Bronchial epithelial cell (primary cell): Measurements from ENCODE around the gene DTNBP1. TPM values are rescaled to one million over a fixed set of nuclear protein-coding genes. Genes with fewer than 3 reads are reported as not detected.

Experiments used
- DNase-seq: peaks from one replicate; pipeline ENCODE4 v3.0.0-alpha.2; 2010; ENCODE audit warnings: low read depth
- FAIRE-seq: peaks from 2 replicates; lab custom pipeline; 2011; peaks lifted over from hg19 to GRCh38; lab: Jason Lieb, UNC
- H3K27me3 ChIP-seq: 2 replicates; pipeline ENCODE4 v1.5.1; 2011; ENCODE audit warnings: low read length; ENCODE audit not compliant: control insufficient read depth, insufficient read depth
- H3K36me3 ChIP-seq: 2 replicates; pipeline ENCODE4 v1.5.1; 2011; ENCODE audit warnings: low read length; ENCODE audit not compliant: control insufficient read depth, insufficient read depth
- H3K4me3 ChIP-seq: 2 replicates; pipeline ENCODE4 v1.5.1; 2011; ENCODE audit warnings: mild to moderate bottlenecking, low read depth, low read length, control low read depth
- total RNA-seq: library from RNA; depleted of rRNA; stranded (reverse); fragments of >200 nt; gene quantifications from 2 replicates; pipeline ENCODE4 v1.2.1, GENCODE V29; 2014
- TF ChIP-seq, protein P1 (sequence below): IDR thresholded peaks from 2 replicates; pipeline ENCODE4 v1.5.1; 2011; ENCODE audit warnings: mild to moderate bottlenecking, moderate library complexity, low read length, control low read depth, inconsistent platforms; ENCODE audit not compliant: insufficient read depth, severe bottlenecking

DTNBP1 gene
- total RNA-seq, 1 donor from 2014 or later, result 6.3 TPM

DNA sequence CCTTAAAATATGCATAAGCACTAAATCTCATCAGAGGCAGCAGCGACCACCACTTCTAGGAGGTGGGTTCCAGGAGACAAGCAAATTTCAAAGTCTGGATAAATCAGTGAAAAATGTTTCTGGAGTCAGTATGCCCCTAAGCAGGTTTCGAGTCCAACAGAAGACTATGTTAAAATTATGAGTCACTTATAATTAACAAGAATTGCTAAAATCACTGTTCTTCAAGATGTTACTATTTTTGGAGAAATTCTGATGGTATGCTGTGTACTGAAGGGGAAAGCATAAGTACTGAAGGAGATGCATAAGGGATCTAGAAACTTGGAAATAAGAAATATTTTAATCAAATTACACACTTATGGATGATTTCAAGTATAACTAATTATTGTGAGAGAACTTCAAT, 58.0 kb downstream of the DTNBP1 start:
- TF ChIP-seq, protein P1, sequence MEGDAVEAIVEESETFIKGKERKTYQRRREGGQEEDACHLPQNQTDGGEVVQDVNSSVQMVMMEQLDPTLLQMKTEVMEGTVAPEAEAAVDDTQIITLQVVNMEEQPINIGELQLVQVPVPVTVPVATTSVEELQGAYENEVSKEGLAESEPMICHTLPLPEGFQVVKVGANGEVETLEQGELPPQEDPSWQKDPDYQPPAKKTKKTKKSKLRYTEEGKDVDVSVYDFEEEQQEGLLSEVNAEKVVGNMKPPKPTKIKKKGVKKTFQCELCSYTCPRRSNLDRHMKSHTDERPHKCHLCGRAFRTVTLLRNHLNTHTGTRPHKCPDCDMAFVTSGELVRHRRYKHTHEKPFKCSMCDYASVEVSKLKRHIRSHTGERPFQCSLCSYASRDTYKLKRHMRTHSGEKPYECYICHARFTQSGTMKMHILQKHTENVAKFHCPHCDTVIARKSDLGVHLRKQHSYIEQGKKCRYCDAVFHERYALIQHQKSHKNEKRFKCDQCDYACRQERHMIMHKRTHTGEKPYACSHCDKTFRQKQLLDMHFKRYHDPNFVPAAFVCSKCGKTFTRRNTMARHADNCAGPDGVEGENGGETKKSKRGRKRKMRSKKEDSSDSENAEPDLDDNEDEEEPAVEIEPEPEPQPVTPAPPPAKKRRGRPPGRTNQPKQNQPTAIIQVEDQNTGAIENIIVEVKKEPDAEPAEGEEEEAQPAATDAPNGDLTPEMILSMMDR, result no peak
- Histone ChIP-seq H3K27me3 (no peaks in the 10 kb centered on the region), H3K36me3 (no peaks in the 10 kb centered on the region), H3K4me3 (no peak overlapping the region)
- DNase-seq (no peak), FAIRE-seq (no peak)

DNA sequence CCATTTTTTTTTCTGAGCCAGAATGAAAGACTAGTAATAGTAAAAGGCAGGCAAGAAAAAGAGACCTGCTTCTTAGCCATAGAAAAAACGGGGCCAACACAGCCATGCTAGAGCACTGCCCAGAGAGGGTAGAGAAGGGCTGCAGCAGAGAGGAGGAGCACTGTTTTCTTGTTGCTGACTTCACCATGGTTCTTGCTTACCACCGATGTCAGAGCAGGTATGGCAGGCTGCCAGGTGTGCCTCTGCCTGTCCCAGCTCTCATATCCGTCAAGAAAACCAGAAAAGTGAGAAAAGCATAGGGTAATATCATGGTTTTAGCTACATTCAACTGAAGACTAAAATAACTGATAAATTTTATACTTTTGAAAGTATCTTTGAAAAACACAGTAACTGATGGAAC, 60.7 kb downstream of the DTNBP1 start:
- H3K4me3 ChIP-seq, result no peak overlapping the region
- FAIRE-seq (no peak), DNase-seq (no peak)
- no peaks in the 10 kb centered on the region for H3K36me3 ChIP-seq
- TF ChIP-seq, protein P1, result no peak
- no peaks in the 10 kb centered on the region for H3K27me3 ChIP-seq

DNA sequence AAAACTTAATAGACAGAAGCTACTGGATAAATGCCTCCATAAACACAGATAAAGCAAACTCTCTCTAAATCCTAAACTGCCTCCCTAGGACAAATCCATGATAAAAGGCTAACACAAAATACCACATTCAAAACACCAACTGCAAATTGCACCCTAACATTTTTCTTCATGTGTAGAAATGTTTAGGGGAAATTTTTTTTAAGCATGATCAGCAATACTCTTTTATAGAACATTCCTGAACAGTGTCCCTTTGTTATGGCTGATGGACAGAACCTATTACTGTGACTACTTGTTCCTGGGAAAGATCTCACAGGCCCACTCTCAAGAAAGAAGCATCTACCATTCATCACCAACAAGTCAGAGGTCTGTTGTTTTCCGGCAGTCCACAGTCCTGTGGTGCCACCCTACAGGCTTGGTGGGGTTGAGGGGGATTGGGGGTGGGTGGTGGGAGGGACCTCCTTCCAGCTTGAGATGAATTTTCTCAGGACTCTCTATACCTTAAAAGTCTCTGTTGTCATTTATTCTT, 64.5 kb downstream of the DTNBP1 start:
- H3K36me3 ChIP-seq, result no peaks in the 10 kb centered on the region
- DNase-seq, result no peak
- no peak overlapping the region for H3K4me3 ChIP-seq
- no peak for FAIRE-seq
- TF ChIP-seq, protein P1, result no peak
- no peaks in the 10 kb centered on the region for H3K27me3 ChIP-seq

GRCh38 chr6:15596186-15596896, 66.5 kb downstream of the DTNBP1 start:
- H3K36me3 ChIP-seq, result no peaks in the 10 kb centered on the region
- FAIRE-seq (no peak), DNase-seq (no peak)
- no peak overlapping the region for H3K4me3 ChIP-seq
- TF ChIP-seq, protein P1, result no peak
- H3K27me3 ChIP-seq, result no peaks in the 10 kb centered on the region

DNA sequence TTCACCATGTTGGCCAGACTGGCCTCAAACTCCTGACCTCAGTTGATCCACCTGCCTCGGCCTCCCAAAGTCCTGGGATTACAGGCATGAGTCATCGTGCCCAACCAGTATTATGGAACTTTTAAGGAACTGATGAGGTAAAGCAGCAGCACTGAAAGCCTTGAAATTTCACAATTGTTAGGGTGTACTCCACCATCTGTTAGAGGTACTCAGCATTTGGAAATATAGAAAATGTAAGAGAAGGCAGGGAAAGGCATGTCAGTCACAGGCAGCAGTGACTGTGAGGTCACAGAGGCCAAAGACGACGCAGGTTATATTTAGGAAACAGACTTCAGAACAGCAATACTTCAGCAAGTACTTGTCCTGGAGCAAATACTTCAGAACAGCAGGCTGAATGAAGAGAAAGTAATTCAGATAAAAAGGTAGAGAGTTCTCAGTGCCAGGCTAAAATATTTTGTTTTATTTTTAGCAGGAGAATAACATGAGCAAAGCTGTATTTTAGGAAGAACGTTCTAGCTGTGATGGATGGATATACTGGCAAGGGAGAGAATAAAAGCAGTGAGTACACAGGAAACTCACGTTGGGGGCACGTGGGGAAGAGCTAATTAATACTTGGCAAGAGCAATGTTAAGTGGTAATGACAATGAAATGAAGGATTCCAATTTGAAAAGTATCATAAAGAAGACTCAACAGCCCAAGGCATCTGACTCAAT, 67.2 kb downstream of the DTNBP1 start:
- peak; percentile 21 for DNase-seq
- no peak for FAIRE-seq
- Histone ChIP-seq H3K36me3 (no peaks in the 10 kb centered on the region), H3K27me3 (no peaks in the 10 kb centered on the region), H3K4me3 (no peak overlapping the region)
- TF ChIP-seq, protein P1, result no peak
